ENCODE results near the gene CENPVL3.
"Not testable (repeated sequence)": the region's sequence is repeated elsewhere in the genome, so short reads cannot be mapped to it uniquely, and the experiment has no call there.

Gene CENPVL3

GRCh38 chrX:51618241-51619155 is at the start of gene CENPVL3:
TSS of gene CENPVL3 (minus strand) at chrX:51618912. CDS start at chrX:51618873, 39 bp downstream.
- DNase-seq (ENCODE audit: low read depth), result not testable (repeated sequence)

- no peak for DNase-seq (ENCODE audit: low read depth)
Measured at GRCh38 chrX:51665981-51666380, 47.3 kb upstream of the CENPVL3 start.

GRCh38 chrX:51643377-51643776 is 24.7 kb upstream of the CENPVL3 start:
- no peak for DNase-seq (ENCODE audit: low read depth)

GRCh38 chrX:51641421-51642021 is 22.8 kb upstream of the CENPVL3 start:
- no peak for DNase-seq (ENCODE audit: low read depth)

- not testable (repeated sequence) for DNase-seq (ENCODE audit: low read depth)
Measured at GRCh38 chrX:51636511-51636910, 17.8 kb upstream of the CENPVL3 start.

- no peak for DNase-seq (ENCODE audit: low read depth)
Measured at GRCh38 chrX:51614353-51615012, 4.2 kb downstream of the CENPVL3 start.

- DNase-seq (ENCODE audit: low read depth), result no peak
Measured at GRCh38 chrX:51608766-51609165, 9.9 kb downstream of the CENPVL3 start.

- no peak for DNase-seq (ENCODE audit: low read depth)
Measured at GRCh38 chrX:51608126-51608525, 10.6 kb downstream of the CENPVL3 start.

- DNase-seq (ENCODE audit: low read depth), result no peak
Measured at GRCh38 chrX:51606446-51606845, 12.3 kb downstream of the CENPVL3 start.

GRCh38 chrX:51598899-51599298 is 19.8 kb downstream of the CENPVL3 start:
- DNase-seq (ENCODE audit: low read depth), result no peak

- no peak for DNase-seq (ENCODE audit: low read depth)
Measured at GRCh38 chrX:51571874-51572273, 46.8 kb downstream of the CENPVL3 start.

- no peak for DNase-seq (ENCODE audit: low read depth)
Measured at GRCh38 chrX:51569561-51569960, 49.2 kb downstream of the CENPVL3 start.

- DNase-seq (ENCODE audit: low read depth), result no peak
Measured at GRCh38 chrX:51568586-51568985, 50.1 kb downstream of the CENPVL3 start.
